Eye (tissue), 1 donor: ENCODE measurements around the gene NFIA.
A peak's percentile ranks its signal among the peaks of the same experiment; 100 is the strongest.

Source experiments
- DNase-seq: peaks from one replicate; pipeline ENCODE4 v3.0.0-alpha.2; 2015

Gene NFIA

GRCh38 chr1:61132645-61133334 is 50.4 kb downstream of the NFIA start:
- peak; percentile 51 for DNase-seq

DNA sequence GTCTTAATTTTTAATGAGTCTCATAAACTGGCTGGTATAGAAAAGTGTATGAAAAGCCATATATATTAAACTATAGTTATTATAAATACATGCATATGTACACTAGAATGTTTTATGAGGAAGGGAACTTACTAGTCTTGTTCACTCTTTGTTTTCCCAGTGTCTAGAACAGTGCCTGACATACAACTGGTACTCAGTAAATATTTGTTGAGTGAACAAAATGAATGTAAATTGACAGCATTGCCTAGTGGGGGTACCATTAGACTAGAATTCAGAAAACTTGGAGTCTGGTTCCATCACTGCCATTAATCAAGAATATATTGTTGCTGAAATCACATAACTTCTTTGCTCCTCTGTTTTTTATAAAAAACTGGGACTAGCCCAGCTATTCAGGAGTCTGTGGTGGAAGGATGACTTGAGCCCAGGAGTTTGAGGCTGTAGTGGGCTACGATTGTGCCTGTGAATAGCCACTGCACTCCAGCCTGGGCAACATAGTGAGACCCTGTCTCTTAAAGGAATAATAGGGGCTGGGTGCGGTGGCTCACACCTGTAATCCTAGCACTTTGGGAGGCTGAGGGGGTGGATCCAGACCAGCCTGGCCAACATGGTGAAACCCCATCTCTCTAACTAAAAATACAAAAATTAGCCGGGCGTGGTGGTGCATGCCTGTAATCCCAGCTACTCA is 51.1 kb downstream of the NFIA start:
- DNase-seq, result no peak

- no peak for DNase-seq
Observed at GRCh38 chr1:61135291-61135690, 52.9 kb downstream of the NFIA start.

DNA sequence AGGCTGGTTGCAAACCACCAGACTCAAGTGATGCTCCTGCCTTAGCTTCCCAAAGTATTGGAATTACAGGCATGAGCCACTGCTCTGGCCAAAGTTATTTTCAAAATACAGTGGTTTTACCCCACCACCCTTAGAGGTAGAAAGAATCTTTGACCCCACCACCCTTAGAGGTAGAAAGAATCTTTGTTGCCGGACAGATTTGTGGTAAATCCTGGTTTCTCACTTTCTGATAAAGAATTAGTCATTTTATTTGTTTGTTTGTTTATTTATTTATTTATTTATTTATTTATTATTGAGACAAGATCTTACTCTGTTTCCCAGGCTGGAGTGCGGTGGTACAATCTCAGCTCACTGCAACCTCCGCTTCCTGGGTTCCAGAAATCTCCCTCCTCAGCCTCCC is 55.9 kb downstream of the NFIA start:
- DNase-seq, result no peak

GRCh38 chr1:61138921-61139774 is 56.8 kb downstream of the NFIA start:
- DNase-seq, result no peak

GRCh38 chr1:61139775-61140549 is 57.6 kb downstream of the NFIA start:
- no peak for DNase-seq

DNA sequence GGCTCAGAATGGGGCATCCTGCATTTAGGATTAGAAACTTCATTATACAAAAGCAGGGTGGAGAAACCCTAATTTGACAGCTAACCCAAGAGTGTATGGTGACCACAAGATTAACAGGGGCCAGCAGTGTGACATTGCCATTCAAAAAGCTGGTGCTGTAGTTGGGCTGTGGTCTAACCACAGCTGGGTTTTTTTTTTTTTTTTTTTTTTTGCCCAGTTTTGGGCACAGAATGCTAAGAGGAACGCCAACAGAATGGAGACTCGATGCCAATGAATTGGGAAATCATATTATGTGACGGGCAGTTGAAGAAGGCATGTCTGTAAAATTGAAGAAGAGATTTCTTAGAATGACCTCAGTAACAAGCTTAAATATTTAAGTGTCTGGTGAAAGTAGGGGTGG is 58.4 kb downstream of the NFIA start:
- no peak for DNase-seq

GRCh38 chr1:61141288-61142042 is 59.1 kb downstream of the NFIA start:
- DNase-seq, result no peak

GRCh38 chr1:61142043-61142440 is 59.7 kb downstream of the NFIA start:
- DNase-seq, result no peak

DNA sequence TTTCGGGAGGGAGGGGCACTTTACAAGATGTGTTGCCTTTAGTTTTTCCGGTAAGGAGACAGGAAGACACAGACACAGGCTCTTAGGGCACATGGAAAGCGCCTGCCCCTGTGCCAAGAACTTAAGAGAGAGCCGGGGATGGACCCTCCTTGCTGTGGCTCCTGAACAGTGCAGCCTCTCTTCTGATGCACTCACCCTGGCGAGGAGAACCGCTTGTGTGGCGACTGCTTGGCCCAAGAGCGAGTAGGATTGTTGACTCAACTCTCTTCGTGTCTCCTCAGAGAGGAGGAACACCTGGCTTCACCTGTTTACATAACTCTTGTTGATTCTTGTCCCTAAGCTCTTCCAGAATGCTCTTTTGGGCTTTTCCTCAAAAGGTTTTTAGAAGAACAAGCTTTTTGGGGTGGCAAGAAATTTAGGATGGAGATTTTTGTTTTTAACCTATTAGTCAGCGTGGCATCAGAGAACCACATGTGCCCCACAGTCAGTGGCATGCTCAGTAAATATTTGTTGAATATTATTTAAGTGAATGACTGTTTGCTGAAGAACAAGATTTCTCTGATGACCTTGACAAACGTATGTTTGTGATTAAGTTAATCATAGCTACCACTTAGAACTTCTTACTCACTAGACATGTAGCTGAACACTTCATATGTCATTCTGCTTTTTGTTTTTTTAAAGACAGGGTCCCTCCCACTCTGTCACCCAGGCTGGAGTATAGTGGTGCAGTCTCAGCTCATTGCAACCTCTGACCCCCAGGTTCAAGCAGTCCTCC is 60.6 kb downstream of the NFIA start:
- DNase-seq, result no peak

GRCh38 chr1:61143821-61144424 is 61.6 kb downstream of the NFIA start:
- no peak for DNase-seq

- no peak for DNase-seq
Observed at GRCh38 chr1:61149010-61149860, 66.9 kb downstream of the NFIA start.

GRCh38 chr1:61151565-61151964 is 69.2 kb downstream of the NFIA start:
- no peak for DNase-seq

DNA sequence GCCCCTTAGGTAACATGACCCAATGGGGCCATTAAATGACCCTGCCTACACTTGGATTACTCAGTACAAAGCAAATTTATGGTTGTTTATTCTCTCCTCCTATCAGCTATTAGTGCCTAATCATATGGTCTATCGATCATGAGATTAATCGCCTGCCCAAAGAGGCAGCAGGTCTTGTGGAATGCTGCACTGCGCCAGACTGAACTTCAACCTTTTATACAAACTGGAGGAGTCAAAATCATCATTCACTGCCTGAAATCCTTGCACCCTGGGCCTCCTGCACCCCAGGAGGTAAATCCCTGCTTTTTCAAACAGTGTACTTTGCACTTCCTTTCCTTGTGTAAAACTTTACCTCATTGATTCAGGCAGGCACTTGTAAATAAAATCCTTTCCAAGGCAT is 69.7 kb downstream of the NFIA start:
- DNase-seq, result no peak

GRCh38 chr1:61152469-61153105 is 70.2 kb downstream of the NFIA start:
- no peak for DNase-seq

DNA sequence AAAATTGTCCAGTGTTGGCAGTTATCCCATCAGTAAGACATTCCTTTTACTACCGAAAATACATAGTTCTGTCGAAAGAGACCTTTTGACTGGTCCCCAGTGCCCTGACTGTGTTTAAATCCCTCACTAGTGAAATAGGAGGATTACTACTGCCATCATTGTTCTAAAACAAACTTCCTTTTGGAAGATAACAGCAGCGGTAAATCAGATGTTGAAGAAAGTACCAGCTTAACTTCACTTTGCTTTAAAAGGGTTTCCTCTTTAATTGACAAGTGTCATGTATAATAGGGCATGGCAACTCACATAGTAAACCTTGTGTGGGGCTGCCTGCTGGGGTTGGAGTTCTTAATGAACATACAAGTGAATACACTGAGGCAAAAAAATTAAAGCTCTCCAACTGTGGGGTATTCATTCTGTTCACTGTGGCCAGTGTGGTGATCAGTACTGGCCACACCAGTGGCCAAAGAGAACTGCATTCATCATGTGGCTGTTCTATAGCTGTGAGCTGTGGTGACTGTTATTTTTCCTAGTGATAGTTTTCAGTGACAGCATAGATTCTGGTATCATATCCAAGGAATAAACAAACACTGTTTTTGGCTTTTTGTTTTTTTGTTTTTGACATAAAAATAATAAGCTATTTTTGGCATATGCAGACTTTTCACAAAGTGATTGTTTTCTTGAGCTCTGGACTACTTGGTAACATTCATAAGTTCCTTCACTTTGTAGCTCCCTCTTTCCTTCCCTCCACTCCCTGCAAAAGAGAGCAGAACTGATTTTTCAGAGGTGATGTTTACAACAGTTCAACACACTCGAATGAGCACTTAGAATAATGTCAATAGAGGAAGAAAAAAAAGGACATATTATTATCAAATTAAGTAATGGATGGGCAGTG is 74.5 kb downstream of the NFIA start:
- DNase-seq, result peak; percentile 61

DNA sequence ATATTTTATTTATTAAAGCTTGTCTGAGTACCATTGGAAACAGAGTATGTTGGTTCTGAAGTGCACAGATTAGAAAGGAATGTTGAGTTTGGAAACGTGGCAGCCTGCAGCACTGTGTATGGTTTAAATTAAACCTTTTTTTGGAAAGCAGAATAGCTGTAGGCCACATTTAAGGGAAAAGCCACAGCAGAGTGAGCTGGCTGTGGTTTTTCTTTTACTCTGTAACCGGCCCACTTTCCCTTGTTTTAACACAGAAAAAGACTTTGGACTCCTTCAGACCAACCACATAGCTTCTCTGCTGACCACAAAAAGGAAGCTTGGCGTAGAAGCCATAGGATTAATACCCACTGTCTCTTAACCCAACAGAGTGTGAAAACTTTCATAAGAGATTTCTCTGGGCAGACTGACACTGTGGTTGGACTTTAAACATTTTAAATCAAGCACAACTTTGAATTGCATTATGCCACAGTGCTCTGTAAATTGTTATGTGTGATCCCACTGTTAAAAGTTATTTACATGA is 75.2 kb downstream of the NFIA start:
- peak; percentile 75 for DNase-seq

DNA sequence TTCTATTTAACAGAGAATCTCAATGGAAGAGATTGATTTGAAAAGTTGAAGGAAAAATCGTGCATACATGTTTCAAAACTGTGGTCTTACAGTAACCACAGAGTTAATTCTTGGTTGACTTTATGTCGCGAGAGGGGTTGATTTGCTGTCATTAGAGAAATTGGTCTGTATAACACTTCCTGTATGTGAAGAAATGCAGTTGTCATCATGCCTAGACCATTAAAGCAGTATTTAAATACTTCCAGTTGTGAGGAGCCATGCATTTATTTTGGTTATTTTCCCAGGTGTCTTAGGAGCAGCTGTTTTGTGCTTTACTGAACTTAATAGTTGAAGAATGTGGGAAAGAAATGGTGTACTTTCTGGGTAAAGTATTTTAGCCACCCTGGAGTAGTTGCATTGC is 76.2 kb downstream of the NFIA start:
- DNase-seq, result no peak
